ENCODE data around the gene ADCY3. TPM values are rescaled to one million over a fixed set of nuclear protein-coding genes. Genes with fewer than 3 reads are reported as not detected.

The ADCY3 gene
- total and polyA plus RNA-seq, 2 donors from 2014 or later: 21.1 to 44.6 TPM

- no peak overlapping the region for H3K4me3 ChIP-seq (ENCODE audit: low read length in 3 of 3)
- H3K9ac ChIP-seq (ENCODE audit: low read length in 3 of 3): no peak overlapping the region
- intact Hi-C loops (cut with DNase I): no loop called here
- H3K4me1 ChIP-seq (ENCODE audit: control insufficient read depth in 2 of 3, insufficient read depth in 2 of 3, low read depth in 1 of 3, low read length in 3 of 3): peaks cover 0 to 9% (median 0%) of the 10 kb centered on the region in 3 donors
- FAIRE-seq (no peak), DNase-seq (no peak)
- TF ChIP-seq CTCF (IDR thresholded peaks at IDR 0.05; ENCODE audit: borderline replicate concordance, extremely low read depth, insufficient read depth): no peak
- H3K27ac ChIP-seq (ENCODE audit: low read depth in 2 of 2, low read length in 2 of 2): peak overlapping the region; percentile 14 to 22
- no peaks in the 10 kb centered on the region for H3K27me3 ChIP-seq (ENCODE audit: control insufficient read depth, insufficient read depth, low read length)
- no peaks in the 10 kb centered on the region for H3K36me3 ChIP-seq (ENCODE audit: control insufficient read depth in 2 of 3, insufficient read depth in 3 of 3, low read length in 3 of 3)
- no peaks in the 10 kb centered on the region for H3K9me3 ChIP-seq (ENCODE audit: control insufficient read depth in 2 of 3, insufficient read depth in 1 of 3, low read length in 3 of 3)
Measured at GRCh38 chr2:24887307-24887874, 32.6 kb downstream of the ADCY3 start.

- H3K9me3 ChIP-seq (ENCODE audit: control insufficient read depth in 2 of 3, insufficient read depth in 1 of 3, low read length in 3 of 3): no peaks in the 10 kb centered on the region
- H3K4me1 ChIP-seq (ENCODE audit: control insufficient read depth in 2 of 3, insufficient read depth in 2 of 3, low read depth in 1 of 3, low read length in 3 of 3): peaks cover 0 to 9% (median 0%) of the 10 kb centered on the region in 3 donors
- H3K27ac ChIP-seq (ENCODE audit: low read depth in 2 of 2, low read length in 2 of 2): peak overlapping the region; percentile 8 to 33
- DNase-seq (peak in 4 of 5 donors; percentile 69 to 78 (median 72)), FAIRE-seq (no peak)
- no peaks in the 10 kb centered on the region for H3K27me3 ChIP-seq (ENCODE audit: control insufficient read depth, insufficient read depth, low read length)
- H3K9ac ChIP-seq (ENCODE audit: low read length in 3 of 3): no peak overlapping the region
- intact Hi-C loops (cut with DNase I): no loop called here
- no peaks in the 10 kb centered on the region for H3K36me3 ChIP-seq (ENCODE audit: control insufficient read depth in 2 of 3, insufficient read depth in 3 of 3, low read length in 3 of 3)
- no peak for TF ChIP-seq CTCF (IDR thresholded peaks at IDR 0.05; ENCODE audit: borderline replicate concordance, extremely low read depth, insufficient read depth)
- no peak overlapping the region for H3K4me3 ChIP-seq (ENCODE audit: low read length in 3 of 3)
Measured at GRCh38 chr2:24886691-24887304, 33.2 kb downstream of the ADCY3 start.

GRCh38 chr2:24886126-24886501, 33.9 kb downstream of the ADCY3 start:
- intact Hi-C loops (cut with DNase I): no loop called here
- H3K4me3 ChIP-seq (ENCODE audit: low read length in 3 of 3): no peak overlapping the region
- H3K9me3 ChIP-seq (ENCODE audit: control insufficient read depth in 2 of 3, insufficient read depth in 1 of 3, low read length in 3 of 3): no peaks in the 10 kb centered on the region
- H3K9ac ChIP-seq (ENCODE audit: low read length in 3 of 3): no peak overlapping the region
- peak overlapping the region in 1 of 2 donors; percentile 33 for H3K27ac ChIP-seq (ENCODE audit: low read depth in 2 of 2, low read length in 2 of 2)
- no peak for FAIRE-seq
- TF ChIP-seq CTCF (IDR thresholded peaks at IDR 0.05; ENCODE audit: borderline replicate concordance, extremely low read depth, insufficient read depth): no peak
- H3K36me3 ChIP-seq (ENCODE audit: control insufficient read depth in 2 of 3, insufficient read depth in 3 of 3, low read length in 3 of 3): no peaks in the 10 kb centered on the region
- DNase-seq: peak in 1 of 5 donors; percentile 15
- H3K27me3 ChIP-seq (ENCODE audit: control insufficient read depth, insufficient read depth, low read length): no peaks in the 10 kb centered on the region
- H3K4me1 ChIP-seq (ENCODE audit: control insufficient read depth in 2 of 3, insufficient read depth in 2 of 3, low read depth in 1 of 3, low read length in 3 of 3): peaks cover 0 to 9% (median 0%) of the 10 kb centered on the region in 3 donors
